ENCODE measurements around the gene RPL19. TPM values are rescaled to one million over a fixed set of nuclear protein-coding genes. Genes with fewer than 3 reads are reported as not detected.
A peak's percentile ranks its signal among the peaks of the same experiment; 100 is the strongest.
"Not testable (repeated sequence)": the region's sequence is repeated elsewhere in the genome, so short reads cannot be mapped to it uniquely, and the experiment has no call there.

The RPL19 gene
- 1,524 and 2,115 TPM in 2 replicates for total RNA-seq

- DNase-seq (ENCODE audit: low read depth, low spot score): no peak
Observed at GRCh38 chr17:39200070-39200879, at the start of gene RPL19. Gene RPL19 (plus strand): TSS chr17:39200283. CDS start chr17:39200345, 62 bp downstream.

GRCh38 chr17:39150795-39151149, 49.3 kb upstream of the RPL19 start:
- no peak for DNase-seq (ENCODE audit: low read depth, low spot score)

DNA sequence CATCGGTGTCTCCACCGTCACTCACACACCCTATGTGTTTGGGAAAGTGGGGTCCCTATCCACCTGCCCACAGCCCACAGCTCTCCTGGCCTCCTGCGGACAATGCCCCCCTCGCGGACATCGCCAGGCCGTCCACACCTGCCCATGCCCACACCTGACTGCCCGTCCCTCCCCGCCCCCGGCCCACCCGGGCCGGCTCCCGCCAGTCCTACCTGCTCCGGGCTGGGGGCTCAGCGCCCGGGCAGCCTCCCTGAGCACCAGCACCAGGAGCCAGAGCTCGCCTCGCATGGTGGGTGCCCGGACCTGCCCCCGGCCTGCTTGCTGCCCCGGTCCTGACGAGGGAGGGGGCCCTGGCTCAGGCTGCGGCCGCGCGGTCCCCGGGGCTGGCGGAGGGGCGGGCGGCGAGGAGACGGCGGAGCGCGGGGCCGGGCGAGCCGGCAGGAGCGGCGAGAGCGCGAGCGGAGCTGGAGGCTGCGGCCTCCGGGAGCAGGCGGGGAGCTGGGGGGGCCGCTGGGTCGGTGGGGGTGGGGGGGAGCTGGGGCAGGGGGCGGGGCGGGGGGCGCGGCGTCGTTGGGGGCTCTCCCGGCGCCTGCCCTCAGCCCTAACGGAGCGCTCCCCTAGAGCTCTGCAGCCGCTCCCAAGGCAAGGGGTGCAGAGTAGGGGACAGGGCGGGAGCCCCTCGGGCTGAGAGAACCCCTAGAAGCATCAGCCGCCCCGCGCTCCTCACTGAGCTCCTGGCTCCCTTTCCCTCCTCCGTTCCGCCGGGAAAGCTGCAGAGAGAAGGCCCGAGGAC, 48.7 kb upstream of the RPL19 start, which contains the start of gene PLXDC1:
TSS of gene PLXDC1 (minus strand) at position 488 of the 793 bp plus-strand sequence. CDS start at position 288, 200 bp downstream.
- DNase-seq (ENCODE audit: low read depth, low spot score): no peak

DNA sequence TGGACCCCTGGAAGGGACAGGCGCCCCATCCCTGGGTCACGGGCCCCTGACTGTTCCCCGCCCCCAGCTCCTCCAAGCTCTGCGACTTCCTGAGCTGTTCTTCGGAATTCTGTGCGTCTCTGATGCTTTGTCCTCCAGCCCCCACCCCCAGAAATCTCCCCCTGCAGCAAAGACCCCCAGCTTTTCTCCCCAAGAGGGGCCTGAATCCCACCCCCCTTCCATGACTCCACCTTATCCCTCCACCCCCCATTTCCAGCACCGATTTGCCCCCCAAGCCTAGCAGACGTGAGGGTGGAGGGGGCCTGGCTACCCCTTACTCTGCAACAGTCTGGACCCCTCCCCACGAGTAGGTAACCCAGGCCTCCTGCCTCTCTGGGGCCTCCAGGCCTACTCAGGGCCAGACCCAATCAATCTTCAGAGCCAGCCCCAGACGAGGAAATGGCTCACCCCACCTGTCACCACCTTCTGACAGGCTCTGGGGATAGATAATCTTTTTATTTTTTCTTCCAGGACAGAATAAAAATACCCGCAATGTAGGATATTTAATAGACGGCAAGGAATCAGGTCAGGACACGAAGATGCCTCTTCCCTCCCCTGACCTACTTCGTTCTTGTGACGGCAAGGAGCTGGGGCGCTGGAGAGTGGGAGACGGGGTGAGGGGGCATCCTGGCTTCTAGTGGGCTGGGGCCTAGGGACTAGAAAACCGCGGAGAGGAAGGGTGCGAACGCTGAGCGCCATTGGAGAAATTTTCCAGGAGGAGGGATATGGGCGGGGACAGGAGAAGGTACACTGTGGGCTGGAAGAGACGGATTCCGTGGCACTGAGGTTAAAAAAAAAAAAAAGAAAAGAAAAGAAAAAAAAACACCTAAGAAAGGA, 47.9 kb upstream of the RPL19 start:
- DNase-seq (ENCODE audit: low read depth, low spot score): no peak

DNA sequence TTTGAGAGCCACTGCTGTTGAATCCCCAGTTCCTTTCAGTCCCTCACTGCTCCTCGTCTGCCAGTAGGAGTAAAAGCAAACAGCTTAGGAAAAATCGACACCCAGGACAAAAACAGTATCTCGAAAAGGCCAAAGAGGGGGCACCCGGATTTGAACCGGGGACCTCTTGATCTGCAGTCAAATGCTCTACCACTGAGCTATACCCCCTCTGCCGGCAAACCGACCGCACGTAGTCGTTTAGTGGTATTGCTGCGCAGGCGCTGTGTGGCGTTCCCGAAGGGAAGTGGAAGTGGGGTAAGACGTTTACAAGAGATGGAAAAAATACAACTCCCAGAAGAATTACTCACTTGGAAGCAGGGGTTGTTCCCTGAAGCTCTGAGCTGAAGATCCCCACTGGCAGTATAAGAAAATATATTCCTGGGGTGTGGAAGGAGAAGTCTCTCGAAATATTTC, 46.5 kb upstream of the RPL19 start:
- peak; percentile 57 for DNase-seq (ENCODE audit: low read depth, low spot score)

DNA sequence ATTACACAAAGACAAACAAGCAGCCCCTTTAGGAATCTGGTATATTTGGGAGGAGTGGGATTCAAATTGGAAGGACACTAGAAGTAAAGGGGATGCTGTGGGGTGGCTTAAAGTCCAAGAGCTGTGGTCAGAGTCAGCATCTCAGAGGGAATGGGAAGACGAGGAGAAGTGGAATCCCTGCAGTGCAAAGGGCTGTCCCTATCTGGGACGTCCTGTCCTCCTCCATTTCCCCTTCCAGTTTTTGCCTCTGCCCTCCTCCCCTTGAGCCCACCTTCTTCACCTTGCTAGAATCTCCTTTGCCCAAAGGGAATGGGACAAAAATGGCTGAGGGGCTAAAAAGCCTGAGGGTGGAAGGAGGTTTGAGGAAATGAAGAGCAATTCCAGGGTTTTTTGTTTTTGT, 44.4 kb upstream of the RPL19 start:
- no peak for DNase-seq (ENCODE audit: low read depth, low spot score)

DNA sequence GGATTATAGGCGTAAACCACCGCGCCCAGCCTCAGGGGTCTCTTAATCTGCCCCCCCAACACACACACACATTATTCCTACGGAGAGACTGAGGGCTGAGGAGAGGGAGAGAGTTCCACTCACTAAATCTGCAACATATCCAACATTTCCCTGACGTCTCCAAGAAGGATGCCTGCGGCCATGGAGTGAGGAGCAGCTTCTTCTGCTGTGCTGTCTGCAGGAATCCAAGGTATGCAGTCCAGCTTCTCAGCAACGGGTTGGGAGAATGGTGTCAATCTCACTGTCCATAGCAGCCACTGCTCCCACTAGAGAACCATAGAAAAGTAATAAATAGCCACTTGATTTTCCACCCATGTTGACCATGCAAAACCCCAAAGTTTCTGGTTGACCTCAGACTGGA, 43.6 kb upstream of the RPL19 start:
- no peak for DNase-seq (ENCODE audit: low read depth, low spot score)

DNA sequence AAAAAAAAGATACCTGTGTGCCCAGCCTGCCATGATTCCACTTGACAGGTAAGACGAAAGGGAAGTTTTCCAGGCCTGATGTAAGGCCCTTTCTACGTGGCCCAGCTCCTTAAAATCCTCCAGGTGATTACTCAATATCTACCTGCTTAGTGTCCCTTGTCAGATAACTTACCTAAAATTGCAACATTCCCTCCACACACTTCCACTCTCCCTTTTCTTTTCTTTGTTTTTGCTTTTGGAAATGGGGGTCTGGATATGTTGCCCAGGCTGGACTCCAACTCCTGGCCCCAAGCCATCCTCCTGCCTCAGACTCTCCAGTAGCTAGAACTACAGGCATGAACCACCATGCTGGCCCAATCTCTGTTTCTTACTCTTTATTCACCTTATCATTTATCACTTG, 41.5 kb upstream of the RPL19 start:
- DNase-seq (ENCODE audit: low read depth, low spot score): no peak

DNA sequence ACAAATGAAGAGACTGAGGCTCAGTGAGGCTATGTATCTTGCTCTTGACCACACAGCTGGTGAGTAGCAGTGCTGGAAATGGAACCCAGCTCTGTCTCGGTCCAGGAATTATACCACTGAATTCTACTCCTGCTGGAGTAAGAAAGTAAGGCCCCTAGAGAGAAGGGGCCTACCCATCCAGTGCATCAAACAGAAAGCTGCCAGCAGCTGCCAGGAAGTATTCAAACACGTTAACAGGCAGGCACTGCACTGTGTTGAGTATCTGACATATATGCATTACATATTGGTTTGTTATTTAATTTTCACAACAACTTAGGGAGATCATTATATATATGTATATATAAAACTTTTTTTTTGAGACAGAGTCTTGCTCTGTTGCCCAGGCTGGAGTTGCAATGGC, 38.1 kb upstream of the RPL19 start:
- DNase-seq (ENCODE audit: low read depth, low spot score): no peak

- peak; percentile 78 for DNase-seq (ENCODE audit: low read depth, low spot score)
Observed at GRCh38 chr17:39164675-39165143, 35.4 kb upstream of the RPL19 start.

DNA sequence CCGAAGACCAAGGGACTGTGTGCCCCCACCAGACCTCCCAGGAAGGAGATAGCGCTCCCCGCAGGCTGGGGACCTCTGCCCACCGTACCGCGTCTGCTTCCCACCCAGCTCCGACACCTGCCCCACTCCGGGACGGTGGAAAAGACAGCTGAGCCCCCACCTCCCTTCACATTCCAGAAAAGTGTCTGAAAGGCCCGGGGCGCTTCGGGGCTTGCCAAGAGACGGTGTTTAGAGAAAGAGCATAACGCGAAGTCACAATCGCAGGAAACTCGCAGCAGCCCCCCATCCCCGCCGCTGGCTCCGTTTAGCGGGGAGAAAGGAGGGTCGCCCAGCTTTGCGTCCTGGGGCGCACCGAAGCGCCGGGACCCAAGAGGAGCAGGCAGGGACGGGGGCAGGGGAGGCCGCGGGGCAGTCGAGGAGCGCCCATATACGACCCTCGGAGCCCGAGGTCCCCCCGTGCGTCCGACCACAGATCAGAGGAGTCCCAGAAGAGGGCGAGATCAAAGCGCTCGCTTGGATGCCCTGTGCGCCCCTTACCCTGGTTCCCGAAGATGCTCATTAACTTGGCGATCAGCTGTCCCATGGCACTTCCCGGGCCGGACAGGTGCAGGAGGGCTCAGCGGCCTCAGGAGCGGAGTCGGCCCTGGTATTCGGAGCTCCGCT, 34.8 kb upstream of the RPL19 start:
- no peak for DNase-seq (ENCODE audit: low read depth, low spot score)

- DNase-seq (ENCODE audit: low read depth, low spot score): no peak
Observed at GRCh38 chr17:39165841-39166349, 34.2 kb upstream of the RPL19 start, which contains the start of gene ARL5C. Gene ARL5C (minus strand): TSS chr17:39166161. CDS start chr17:39165760, 401 bp downstream.

DNA sequence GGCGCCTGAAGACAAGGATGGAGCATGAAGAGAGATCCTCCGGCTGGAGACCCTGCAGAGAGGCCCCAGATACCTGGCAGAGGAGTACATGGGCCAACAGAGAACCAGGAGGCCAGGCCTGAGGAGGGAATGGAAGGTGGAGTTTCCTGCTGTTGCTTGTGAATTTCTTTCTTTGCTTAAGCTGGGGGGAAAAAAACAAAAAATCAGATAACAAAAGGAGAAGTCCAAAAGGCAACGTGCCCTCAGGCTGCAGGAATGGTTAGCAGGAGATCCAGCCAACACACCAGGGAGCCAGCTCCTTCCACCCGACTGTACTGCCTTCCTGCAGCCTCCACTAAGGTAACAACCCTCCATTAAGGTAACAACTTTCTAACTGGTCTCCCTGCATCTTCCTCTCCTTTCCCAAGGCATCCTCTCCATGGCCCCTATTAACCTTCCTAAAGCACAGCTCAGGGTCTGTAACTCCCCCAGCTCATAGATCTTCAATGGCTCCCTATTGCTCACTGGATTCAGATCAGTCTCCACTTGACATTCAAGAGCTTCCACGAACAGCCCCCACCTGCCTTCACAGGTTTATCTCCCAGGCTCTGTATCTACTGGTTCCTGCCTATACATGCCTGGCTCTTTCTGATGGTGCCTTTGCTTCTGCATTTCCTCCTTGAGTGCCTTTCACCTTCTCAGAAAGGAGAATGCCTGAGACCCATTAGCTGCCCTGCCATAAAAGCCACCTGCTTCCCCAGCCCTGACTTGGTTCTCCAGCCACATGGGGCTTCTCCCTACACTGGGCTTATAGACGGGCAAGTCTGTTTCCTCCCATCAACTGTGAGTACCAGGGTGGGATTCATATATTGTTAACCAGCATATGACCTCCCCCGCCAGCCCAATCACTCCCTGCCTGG, 33.4 kb upstream of the RPL19 start:
- DNase-seq (ENCODE audit: low read depth, low spot score): no peak

DNA sequence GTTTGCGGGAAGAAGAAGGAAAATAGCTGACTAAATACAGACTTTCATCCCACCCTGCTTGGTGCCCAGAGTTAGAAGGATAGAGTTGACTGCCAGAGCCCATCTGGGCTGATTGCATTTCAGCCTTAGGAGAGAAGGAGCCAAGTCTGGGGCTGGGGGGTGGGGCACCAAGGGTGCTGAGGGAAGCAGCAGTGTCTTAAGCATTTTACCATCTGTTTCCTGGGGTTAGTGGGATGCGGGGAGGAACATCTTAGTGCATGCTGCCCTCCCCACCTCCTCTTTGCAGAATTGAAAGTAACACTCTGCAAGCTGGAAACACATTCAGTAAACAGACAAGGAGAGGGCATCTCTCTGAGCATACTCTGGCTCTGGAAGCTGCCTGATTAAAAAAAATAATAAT, 32.6 kb upstream of the RPL19 start:
- no peak for DNase-seq (ENCODE audit: low read depth, low spot score)

DNA sequence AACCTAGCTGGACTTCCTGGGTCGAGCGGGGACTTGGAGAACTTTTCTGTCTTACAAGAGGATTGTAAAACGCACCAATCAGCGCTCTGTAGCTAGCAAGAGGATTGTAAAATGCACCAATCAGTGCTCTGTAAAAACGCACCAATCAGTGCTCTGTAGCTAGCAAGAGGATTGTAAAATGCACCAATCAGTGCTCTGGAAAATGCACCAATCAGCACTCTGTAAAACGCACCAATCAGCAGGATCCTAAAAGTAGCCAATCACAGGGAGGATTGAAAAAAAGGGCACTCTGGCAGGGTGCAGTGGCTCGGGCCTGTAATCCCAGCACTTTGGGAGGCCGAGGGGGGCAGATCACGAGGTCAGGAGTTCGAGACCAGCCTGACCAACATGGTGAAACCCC, 31.6 kb upstream of the RPL19 start:
- DNase-seq (ENCODE audit: low read depth, low spot score): not testable (repeated sequence)

- DNase-seq (ENCODE audit: low read depth, low spot score): no peak
Observed at GRCh38 chr17:39169101-39169500, 31.0 kb upstream of the RPL19 start.

DNA sequence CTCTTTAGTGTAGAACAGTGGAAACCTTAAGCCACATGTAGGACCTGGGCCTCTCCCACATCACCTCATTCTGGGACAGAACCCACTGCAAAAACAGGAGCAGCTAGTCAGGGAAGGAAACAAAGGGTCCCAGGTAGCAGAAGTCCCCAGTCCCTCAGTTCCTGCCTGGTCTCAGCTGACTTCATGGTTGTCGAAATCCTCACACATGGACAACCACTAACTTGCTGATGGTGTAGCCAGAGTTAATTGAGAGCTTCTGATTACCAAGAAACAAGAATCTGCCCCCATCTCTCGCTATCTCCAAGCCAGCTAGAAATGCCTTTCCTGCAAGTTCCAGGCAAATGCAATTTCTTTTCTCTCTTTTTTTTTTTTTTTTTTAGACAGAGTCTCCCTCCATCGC, 30.6 kb upstream of the RPL19 start:
- no peak for DNase-seq (ENCODE audit: low read depth, low spot score)

DNA sequence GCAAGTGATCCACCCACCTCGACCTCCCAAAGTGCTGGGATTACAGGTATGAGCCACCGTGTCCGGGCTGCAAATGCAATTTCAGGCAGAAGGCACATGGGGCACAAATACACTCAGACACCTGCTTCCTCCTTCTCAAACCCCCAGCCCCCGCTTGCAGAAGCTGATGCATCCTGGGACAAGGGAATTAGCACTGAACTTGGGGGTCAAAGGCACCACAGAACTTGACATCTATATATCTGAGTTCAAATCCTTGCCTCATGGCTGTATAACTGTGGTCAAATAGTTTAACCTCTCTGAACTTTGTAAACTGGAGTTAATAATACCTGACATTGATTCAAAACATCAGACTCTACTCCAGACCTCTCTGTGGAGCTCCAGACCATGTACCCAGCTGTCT, 30.0 kb upstream of the RPL19 start:
- no peak for DNase-seq (ENCODE audit: low read depth, low spot score)

DNA sequence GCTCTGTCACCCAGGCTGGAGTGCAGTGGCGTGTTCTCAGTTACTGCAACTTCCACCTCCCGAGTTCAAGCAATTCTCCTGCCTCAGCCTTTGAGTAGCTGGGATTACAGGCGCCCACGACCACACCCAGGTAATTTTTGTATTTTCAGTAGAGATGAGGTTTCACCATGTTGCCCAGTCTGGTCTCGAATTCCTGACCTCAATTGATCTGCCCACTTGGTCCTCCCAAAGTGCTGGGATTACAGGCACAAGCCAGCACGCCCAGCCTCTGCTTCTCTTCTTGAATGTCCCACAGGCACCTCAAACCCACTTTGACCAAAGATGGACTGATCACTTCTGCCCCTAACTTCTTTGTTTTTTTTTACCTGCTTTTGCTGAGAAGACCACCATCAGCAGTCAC, 29.5 kb upstream of the RPL19 start:
- no peak for DNase-seq (ENCODE audit: low read depth, low spot score)

DNA sequence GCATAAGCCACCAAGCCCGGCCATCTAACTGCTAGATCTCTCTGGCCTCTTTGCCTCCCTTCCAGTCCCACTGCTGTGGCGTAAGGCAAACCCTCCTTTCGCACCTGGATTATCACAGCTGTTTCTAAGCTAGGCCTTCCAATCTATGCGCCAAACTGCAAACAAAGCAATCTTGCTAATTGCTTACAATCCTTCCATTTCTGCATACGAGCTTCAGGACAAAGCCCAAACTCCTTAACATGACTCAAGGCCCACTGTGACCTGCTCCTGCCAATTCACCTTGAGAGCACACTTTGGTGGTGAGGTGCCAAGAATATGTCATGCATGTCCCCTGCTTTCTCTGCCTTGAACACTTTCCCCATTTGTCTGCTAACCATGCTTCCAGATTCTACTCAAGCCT, 28.1 kb upstream of the RPL19 start:
- no peak for DNase-seq (ENCODE audit: low read depth, low spot score)

All from pulmonary artery endothelial cell (primary cell).